ENCODE data around the gene PTGFRN. TPM values are rescaled to one million over a fixed set of nuclear protein-coding genes. Genes with fewer than 3 reads are reported as not detected.
"Not testable (repeated sequence)": the region's sequence is repeated elsewhere in the genome, so short reads cannot be mapped to it uniquely, and the experiment has no call there.

Gene PTGFRN
- total RNA-seq, 1 experiment from 2014 or later, result 57.4 TPM

DNA sequence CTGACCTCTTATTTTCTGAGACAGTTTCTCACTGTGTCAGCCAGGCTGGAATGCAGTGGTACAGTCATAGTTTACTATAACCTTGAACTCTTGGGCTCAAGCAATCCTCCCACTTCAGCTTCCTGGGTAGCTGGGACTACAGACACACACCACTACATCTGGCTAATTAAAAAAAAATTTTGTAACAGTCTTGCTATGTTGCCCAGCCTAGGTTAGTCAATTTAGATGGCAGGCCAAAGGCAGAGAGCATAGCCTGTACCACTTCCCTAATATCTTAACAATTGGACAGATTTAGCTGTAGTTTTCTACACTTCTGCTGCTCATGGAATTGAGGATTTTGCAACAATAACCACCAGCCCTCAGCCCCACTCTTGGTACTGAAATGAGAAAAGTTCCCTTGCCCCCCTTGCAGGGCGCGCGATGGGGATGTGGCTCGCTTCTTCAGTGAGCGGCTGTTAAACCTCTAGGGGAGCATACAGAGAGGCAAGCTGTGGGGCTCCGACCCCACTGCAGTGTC is 34.9 kb upstream of the PTGFRN start:
- CTCF ChIA-PET, result no interaction called here

DNA sequence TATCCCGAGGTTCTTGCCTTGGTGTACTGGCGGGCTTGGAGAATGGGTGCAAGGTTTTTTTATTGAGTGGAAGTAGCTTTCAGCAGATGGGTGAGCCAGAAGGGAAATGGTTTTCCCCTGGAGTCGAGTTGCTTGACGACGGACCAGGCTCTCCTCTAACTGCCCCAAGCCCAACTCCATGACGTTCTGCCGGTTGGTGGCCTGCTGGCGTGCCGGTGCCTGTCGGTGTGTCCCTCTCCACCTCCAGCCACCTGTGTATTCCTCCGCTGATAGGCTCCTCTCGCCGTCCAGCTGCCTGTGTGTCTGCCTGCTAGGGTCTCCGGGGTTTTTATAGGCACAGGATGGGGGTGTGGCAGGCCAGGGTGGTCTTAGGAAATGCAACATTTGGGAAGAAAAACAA is 34.3 kb upstream of the PTGFRN start:
- ChIA-PET POLR2A (ENCODE audit: unreplicated experiment) (no interaction called here), CTCF (no interaction called here)
- no peak overlapping the region for H3K9ac ChIP-seq (ENCODE audit: low read length)
- no peak overlapping the region for H3K4me3 ChIP-seq (ENCODE audit: low read length)
- no peaks in the 10 kb centered on the region for H4K20me1 ChIP-seq (ENCODE audit: low read length)
- H3K9me2 ChIP-seq (replicated peaks; ENCODE audit: low read length), result no peaks in the 10 kb centered on the region
- H3K36me3 ChIP-seq (ENCODE audit: low read depth, low read length), result no peaks in the 10 kb centered on the region
- no peak overlapping the region for H3K4me2 ChIP-seq (ENCODE audit: low read length)
- no TSS peak for BruUV-seq (replicated peaks)
- no peaks in the 10 kb centered on the region for H3K27me3 ChIP-seq (ENCODE audit: low read length)
- no peak overlapping the region for H2AFZ ChIP-seq (ENCODE audit: low read length)
- H3K9me3 ChIP-seq (ENCODE audit: low read length), result no peaks in the 10 kb centered on the region
- no peak overlapping the region for H3K27ac ChIP-seq (ENCODE audit: low read length)
- intact Hi-C loops (cut with micrococcal nuclease), result loop anchor here (10.0 kb wide), 1 partner anchor 61 kb away; no protein-coding TSS in a partner anchor
- DNase-seq (no peak), ATAC-seq (no peak)
- H3K4me1 ChIP-seq (ENCODE audit: insufficient read depth, low read length), result peaks cover 11% of the 10 kb centered on the region; the same call in 1 of the 2 replicates
- TF ChIP-seq EZH2 (IDR thresholded peaks at IDR 0.05; ENCODE audit: low read length, unreplicated experiment), result no peak
- TF ChIP-seq EZH2phosphoT487 (IDR thresholded peaks at IDR 0.05; ENCODE audit: borderline replicate concordance, low read length), result no peak
- TF ChIP-seq, protein P1, sequence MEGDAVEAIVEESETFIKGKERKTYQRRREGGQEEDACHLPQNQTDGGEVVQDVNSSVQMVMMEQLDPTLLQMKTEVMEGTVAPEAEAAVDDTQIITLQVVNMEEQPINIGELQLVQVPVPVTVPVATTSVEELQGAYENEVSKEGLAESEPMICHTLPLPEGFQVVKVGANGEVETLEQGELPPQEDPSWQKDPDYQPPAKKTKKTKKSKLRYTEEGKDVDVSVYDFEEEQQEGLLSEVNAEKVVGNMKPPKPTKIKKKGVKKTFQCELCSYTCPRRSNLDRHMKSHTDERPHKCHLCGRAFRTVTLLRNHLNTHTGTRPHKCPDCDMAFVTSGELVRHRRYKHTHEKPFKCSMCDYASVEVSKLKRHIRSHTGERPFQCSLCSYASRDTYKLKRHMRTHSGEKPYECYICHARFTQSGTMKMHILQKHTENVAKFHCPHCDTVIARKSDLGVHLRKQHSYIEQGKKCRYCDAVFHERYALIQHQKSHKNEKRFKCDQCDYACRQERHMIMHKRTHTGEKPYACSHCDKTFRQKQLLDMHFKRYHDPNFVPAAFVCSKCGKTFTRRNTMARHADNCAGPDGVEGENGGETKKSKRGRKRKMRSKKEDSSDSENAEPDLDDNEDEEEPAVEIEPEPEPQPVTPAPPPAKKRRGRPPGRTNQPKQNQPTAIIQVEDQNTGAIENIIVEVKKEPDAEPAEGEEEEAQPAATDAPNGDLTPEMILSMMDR (conservative IDR thresholded peaks at IDR 0.05; ENCODE audit: low read depth, low read length), result no peak
- no peaks in the 10 kb centered on the region for H3K79me2 ChIP-seq (ENCODE audit: low read length)
- no peaks in the 10 kb centered on the region for H3F3A ChIP-seq (ENCODE audit: low read length, unreplicated experiment)

More for the DNA sequence above, 34.9 kb upstream of the PTGFRN start:
- Histone ChIP-seq H3F3A (ENCODE audit: low read length, unreplicated experiment) (no peaks in the 10 kb centered on the region), H4K20me1 (ENCODE audit: low read length) (no peaks in the 10 kb centered on the region), H3K27me3 (ENCODE audit: low read length) (no peaks in the 10 kb centered on the region), H3K9me3 (ENCODE audit: low read length) (no peaks in the 10 kb centered on the region), H3K36me3 (ENCODE audit: low read depth, low read length) (no peaks in the 10 kb centered on the region), H3K4me3 (ENCODE audit: low read length) (no peak overlapping the region), H3K9ac (ENCODE audit: low read length) (no peak overlapping the region), H3K4me2 (ENCODE audit: low read length) (no peak overlapping the region), H3K4me1 (ENCODE audit: insufficient read depth, low read length) (peaks cover 11% of the 10 kb centered on the region; the same call in 1 of the 2 replicates), H3K9me2 (replicated peaks; ENCODE audit: low read length) (no peaks in the 10 kb centered on the region), H3K27ac (ENCODE audit: low read length) (no peak overlapping the region), H3K79me2 (ENCODE audit: low read length) (no peaks in the 10 kb centered on the region), H2AFZ (ENCODE audit: low read length) (no peak overlapping the region)
- intact Hi-C loops (cut with micrococcal nuclease), result loop anchor here (10.0 kb wide), 1 partner anchor 60 kb away; no protein-coding TSS in a partner anchor
- no TSS peak for BruUV-seq (replicated peaks)
- POLR2A ChIA-PET (ENCODE audit: unreplicated experiment), result no interaction called here
- no peak for ATAC-seq
- DNase-seq, result no peak
- no peak for TF ChIP-seq EZH2 (IDR thresholded peaks at IDR 0.05; ENCODE audit: low read length, unreplicated experiment)
- TF ChIP-seq, protein P1 (conservative IDR thresholded peaks at IDR 0.05; ENCODE audit: low read depth, low read length), result no peak
- TF ChIP-seq EZH2phosphoT487 (IDR thresholded peaks at IDR 0.05; ENCODE audit: borderline replicate concordance, low read length), result no peak

DNA sequence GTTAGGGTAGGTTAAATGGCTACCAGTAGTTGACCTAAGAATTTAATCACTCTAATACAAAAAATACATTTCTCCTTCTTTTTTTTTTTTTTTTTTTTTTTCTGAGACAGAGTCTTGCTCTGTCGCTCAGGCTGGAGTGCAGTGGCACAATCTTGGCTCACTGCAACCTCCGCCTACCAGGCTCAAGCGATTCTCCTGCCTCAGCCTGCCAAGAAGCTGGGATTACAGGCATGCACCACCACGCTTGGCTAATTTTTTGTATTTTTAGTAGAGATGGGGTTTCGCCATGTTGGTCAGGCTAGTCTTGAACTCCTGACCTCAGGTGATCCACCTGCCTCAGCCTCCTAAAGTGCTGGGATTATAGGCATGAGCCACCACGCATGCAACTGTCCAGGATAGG is 33.8 kb upstream of the PTGFRN start:
- H3K27me3 ChIP-seq (ENCODE audit: low read length); H3K79me2 ChIP-seq (ENCODE audit: low read length); H2AFZ ChIP-seq (ENCODE audit: low read length); POLR2A ChIA-PET (ENCODE audit: unreplicated experiment); H3K9me3 ChIP-seq (ENCODE audit: low read length); DNase-seq; ATAC-seq; H4K20me1 ChIP-seq (ENCODE audit: low read length); H3F3A ChIP-seq (ENCODE audit: low read length, unreplicated experiment); H3K27ac ChIP-seq (ENCODE audit: low read length); CTCF ChIA-PET; H3K4me3 ChIP-seq (ENCODE audit: low read length); H3K9ac ChIP-seq (ENCODE audit: low read length); H3K36me3 ChIP-seq (ENCODE audit: low read depth, low read length); BruUV-seq (replicated peaks); H3K4me2 ChIP-seq (ENCODE audit: low read length); H3K9me2 ChIP-seq (replicated peaks; ENCODE audit: low read length): not testable (repeated sequence)
- intact Hi-C loops (cut with micrococcal nuclease), result loop anchor here (10.0 kb wide), 1 partner anchor 61 kb away; no protein-coding TSS in a partner anchor
- H3K4me1 ChIP-seq (ENCODE audit: insufficient read depth, low read length), result peaks cover 11% of the 10 kb centered on the region; the same call in 1 of the 2 replicates
